Thyroid gland (tissue), 4 donors: ENCODE data around the gene SMIM1. TPM values are rescaled to one million over a fixed set of nuclear protein-coding genes. Genes with fewer than 3 reads are reported as not detected.
"Not testable (repeated sequence)": the region's sequence is repeated elsewhere in the genome, so short reads cannot be mapped to it uniquely, and the experiment has no call there.

Experiments used
- DNase-seq, 2 donors: peaks; one replicate each; pipeline ENCODE4 v3.0.0-alpha.2; 2019
- H3K27ac ChIP-seq, 3 donors: fragments of 200-600 bp; sonication (generic); 1 replicate in 2 of 3; 2 replicates in 1 of 3; pipeline ENCODE4 v1.5.1; 2016 to 2019; ENCODE audit warnings: mild to moderate bottlenecking in 1 of 3, moderate library complexity in 1 of 3
- H3K27me3 ChIP-seq: fragments of 200-600 bp; sonication (generic); one replicate; pipeline ENCODE4 v1.5.1; 2019
- H3K36me3 ChIP-seq, 2 donors: fragments of 200-600 bp; sonication (generic); one replicate each; pipeline ENCODE4 v1.5.1; 2016 to 2019
- H3K4me1 ChIP-seq, 2 donors: fragments of 200-600 bp; sonication (generic); one replicate each; pipeline ENCODE4 v1.5.1; 2017 to 2019
- H3K4me3 ChIP-seq, 3 donors: fragments of 200-600 bp; sonication (generic); replicated peaks in 1 of 3; 1 replicate in 2 of 3; 2 replicates in 1 of 3; pipeline ENCODE4 v1.5.1; 2016; ENCODE audit warnings: mild to moderate bottlenecking in 1 of 3
- H3K9me3 ChIP-seq: fragments of 200-600 bp; sonication (generic); one replicate; pipeline ENCODE4 v1.5.1; 2017
- CTCF ChIP-seq, 6 experiments: fragments of 200-600 bp in 3 of 6; fragments of 450-650 bp in 3 of 6; sonication (generic) in 3 of 6; IDR thresholded peaks; one replicate each; pipeline ENCODE4 v1.5.1; 2016 to 2019; ENCODE audit warnings: antibody characterized with exemption in 6 of 6, mild to moderate bottlenecking in 2 of 6, inconsistent platforms in 1 of 6, moderate library complexity in 1 of 6
- POLR2A ChIP-seq, 2 donors: fragments of 450-650 bp; IDR thresholded peaks; one replicate each; pipeline ENCODE4 v1.6.1; 2017; ENCODE audit warnings: antibody characterized with exemption in 2 of 2, mild to moderate bottlenecking in 2 of 2, moderate library complexity in 1 of 2
- WGBS, 2 donors: methylation state at CpG; one replicate each; pipeline ENCODE4 v1.1.5; 2017; 5-methylcytosine and 5-hydroxymethylcytosine counted together
- intact Hi-C: fragments of 100-400 bp; cut with DNase I; formaldehyde crosslinking; loops from one replicate; pipeline ENCODE4 v1.15.1; 2023
- total RNA-seq, 4 donors: library from RNA; depleted of rRNA; stranded (reverse); fragments of >200 nt; gene quantifications; one replicate each; pipeline ENCODE4 v1.2.3, GENCODE V29; 2016

The SMIM1 gene
- total RNA-seq, 4 donors from 2014 or later, result 8.6 to 20.2 (median 9.7) TPM

DNA sequence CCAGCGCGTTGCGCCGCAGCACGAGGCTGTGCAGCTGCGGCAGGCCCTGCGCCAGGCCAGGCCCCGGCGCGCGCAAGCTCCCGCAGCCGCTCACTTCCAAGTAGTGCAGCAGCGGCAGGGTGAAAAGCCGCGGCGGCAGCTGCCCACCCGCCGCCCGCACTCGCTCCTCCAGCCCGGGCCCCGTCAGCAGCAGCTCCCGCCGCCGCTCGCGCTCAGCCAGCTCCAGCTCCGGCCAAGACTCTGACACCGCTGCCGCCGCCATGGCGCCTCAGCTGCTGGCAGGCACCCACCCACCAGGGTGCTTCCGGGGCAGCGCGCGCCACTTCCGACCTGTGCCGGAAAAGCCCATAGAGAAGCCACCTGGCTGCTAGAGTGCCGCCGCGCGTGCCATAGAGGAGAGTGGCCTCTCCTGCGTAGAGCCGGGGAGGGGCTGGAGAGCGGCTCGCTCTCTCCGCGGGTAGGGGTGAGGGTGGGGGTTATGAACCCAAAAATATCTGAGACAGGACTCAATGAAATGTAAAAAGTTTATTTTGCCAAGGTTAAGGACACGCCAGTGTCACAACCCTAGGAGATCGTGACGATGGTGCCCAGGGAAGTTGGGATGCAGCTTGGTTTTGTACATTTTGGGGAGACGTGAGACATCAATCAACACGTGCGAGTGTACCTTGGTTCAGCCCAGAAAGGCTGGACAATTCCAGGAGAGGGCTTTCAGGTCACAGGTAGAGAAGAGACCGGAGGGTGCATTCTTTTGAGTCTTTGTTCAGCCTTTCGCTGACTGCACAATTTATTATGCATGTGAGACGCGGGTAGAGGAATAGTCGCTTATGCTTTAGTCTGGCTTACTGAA lies 23.9 kb downstream of the SMIM1 start, which contains the start of gene LRRC47:
Gene LRRC47 (minus strand): TSS at position 284 of the 847 bp plus-strand sequence. CDS start 22 bp downstream, at position 262.
- TF ChIP-seq POLR2A (IDR thresholded peaks at IDR 0.05) (peak in 1 of 2 donors; percentile 76), CTCF (IDR thresholded peaks at IDR 0.05) (no peak)
- peak within 1 kb of the TSS in 2 of 3 donors; percentile 25 to 41 for H3K27ac ChIP-seq
- H3K9me3 ChIP-seq, result no peaks in the 10 kb centered on the region
- DNase-seq, result peak; percentile 94 to 95
- intact Hi-C loops, result loop anchor here (5.0 to 10.0 kb wide), 2 partner anchors 69 to 152 kb away; no protein-coding TSS in a partner anchor
- H3K36me3 ChIP-seq, result no peaks in the 10 kb centered on the region
- H3K4me1 ChIP-seq, result peaks cover 29 to 30% of the 10 kb centered on the region in 2 donors
- H3K4me3 ChIP-seq, result peak within 1 kb of the TSS; percentile 45 to 93 (median 80)
- 6% methylated on average over 26 to 28 of the region's 60 CpGs for WGBS, 2 donors
- H3K27me3 ChIP-seq, result no peaks in the 10 kb centered on the region

- H3K27me3 ChIP-seq, result no peaks in the 10 kb centered on the region
- WGBS, 2 donors, result 71 to 84% methylated on average over 6 to 8 of the region's 11 CpGs
- no peaks in the 10 kb centered on the region for H3K9me3 ChIP-seq
- no peak overlapping the region for H3K4me3 ChIP-seq
- DNase-seq, result no peak
- H3K4me1 ChIP-seq, result peaks cover 10 to 11% of the 10 kb centered on the region in 2 donors
- H3K36me3 ChIP-seq, result no peaks in the 10 kb centered on the region
- intact Hi-C loops, result loop anchor here (5.0 to 10.0 kb wide), 3 partner anchors 73 to 348 kb away; partner anchors contain the start of gene ARHGEF16
- TF ChIP-seq POLR2A (IDR thresholded peaks at IDR 0.05) (no peak), CTCF (IDR thresholded peaks at IDR 0.05) (no peak)
- H3K27ac ChIP-seq, result no peak overlapping the region
Measured at GRCh38 chr1:3799976-3800685, 27.6 kb downstream of the SMIM1 start.

DNA sequence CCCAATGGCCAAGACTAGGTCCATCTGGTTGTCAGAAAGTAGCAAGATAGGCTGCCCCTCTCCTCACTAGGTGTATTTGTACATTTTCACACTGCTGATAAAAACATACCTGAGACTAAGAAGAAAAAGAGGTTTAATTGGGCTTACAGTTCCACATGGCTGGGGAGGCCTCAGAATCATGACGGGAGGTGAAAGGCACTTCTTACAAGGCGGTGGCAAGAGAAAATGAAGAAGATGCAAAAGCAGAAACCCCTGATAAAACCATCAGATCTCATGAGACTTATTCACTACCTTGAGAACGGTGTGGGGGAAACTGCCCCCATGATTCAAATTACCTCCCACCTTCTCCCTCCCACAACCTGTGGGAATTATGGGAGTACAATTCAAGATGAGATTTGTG lies 28.2 kb downstream of the SMIM1 start:
- not testable (repeated sequence) for DNase-seq, H3K27ac ChIP-seq, H3K36me3 ChIP-seq, H3K9me3 ChIP-seq, H3K4me3 ChIP-seq, H3K4me1 ChIP-seq, H3K27me3 ChIP-seq
- 80 to 88% methylated on average over 3 of the region's 3 CpGs for WGBS, 2 donors
- intact Hi-C loops, result loop anchor here (5.0 kb wide), 1 partner anchor 348 kb away; the partner anchor contains the start of gene ARHGEF16

DNA sequence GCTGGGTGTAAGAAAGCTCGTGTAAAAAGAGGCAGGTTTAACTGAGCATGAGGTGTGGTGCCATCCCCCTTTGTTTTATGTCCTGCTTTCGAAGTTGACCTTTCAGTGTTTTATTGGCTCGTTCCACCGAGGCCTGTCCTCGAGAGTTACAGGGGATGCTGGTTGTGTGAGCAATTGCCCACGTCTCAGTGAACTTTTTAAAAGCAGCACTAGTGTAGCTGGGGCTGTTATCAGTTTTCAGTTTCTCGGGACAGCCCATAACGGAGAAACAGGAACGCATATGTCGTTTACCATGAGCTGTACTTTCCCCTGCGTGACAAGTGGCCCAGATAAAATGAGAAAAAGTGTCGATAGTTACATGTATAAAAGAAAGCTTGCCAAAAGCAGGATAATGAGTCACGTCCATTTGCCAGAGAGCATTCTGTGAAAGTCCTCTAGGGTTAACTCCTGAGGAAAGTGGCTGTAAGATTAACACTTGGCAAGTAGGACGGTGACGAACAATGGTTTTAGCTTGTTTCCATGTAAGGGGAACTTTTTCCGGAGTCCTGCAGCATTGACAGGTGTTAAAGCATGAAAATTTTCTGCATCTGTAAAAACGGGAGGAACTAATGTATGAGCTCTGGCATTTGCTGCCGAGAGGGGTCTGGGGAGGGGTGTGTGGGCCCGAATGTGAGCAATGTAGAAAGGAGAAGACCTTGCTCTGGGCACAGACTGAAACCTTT lies 31.5 kb downstream of the SMIM1 start:
- peaks cover 0 to 5% of the 10 kb centered on the region in 2 donors for H3K4me1 ChIP-seq
- intact Hi-C loops, result loop anchor here (5.0 kb wide), 1 partner anchor 352 kb away; the partner anchor contains the start of gene ARHGEF16
- WGBS, 2 donors, result 67 to 74% methylated on average over 19 of the region's 19 CpGs
- H3K27me3 ChIP-seq, result no peaks in the 10 kb centered on the region
- H3K36me3 ChIP-seq, result no peaks in the 10 kb centered on the region
- DNase-seq, result no peak
- TF ChIP-seq POLR2A (IDR thresholded peaks at IDR 0.05) (no peak), CTCF (IDR thresholded peaks at IDR 0.05) (no peak)
- H3K4me3 ChIP-seq, result no peak overlapping the region
- no peak overlapping the region for H3K27ac ChIP-seq
- H3K9me3 ChIP-seq, result no peaks in the 10 kb centered on the region

DNA sequence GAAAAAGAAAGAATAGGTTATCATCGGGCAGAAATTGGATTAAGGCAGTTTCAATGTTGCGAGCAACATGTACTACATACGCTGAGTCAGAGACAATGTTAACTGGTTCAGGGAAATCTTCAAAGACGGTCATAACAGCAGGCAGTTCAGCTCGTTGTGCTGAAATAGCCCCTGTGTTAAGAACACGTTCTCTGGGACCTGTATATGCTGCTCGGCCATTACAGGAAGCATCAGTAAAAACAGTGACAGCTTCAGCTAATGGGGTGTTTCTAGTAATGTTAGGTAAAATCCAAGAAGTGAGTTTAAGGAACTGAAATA lies 32.0 kb downstream of the SMIM1 start:
- 65 to 67% methylated on average over 7 of the region's 7 CpGs for whole genome bisulfite sequencing, 2 donors
- not testable (repeated sequence) for H3K36me3 ChIP-seq, H3K27me3 ChIP-seq, H3K4me3 ChIP-seq, DNase-seq, H3K27ac ChIP-seq, H3K4me1 ChIP-seq, H3K9me3 ChIP-seq
- intact Hi-C loops, result loop anchor here (5.0 kb wide), 1 partner anchor 352 kb away; the partner anchor contains the start of gene ARHGEF16
